SK-N-SH treated with all-trans-retinoic acid at 6 μM for 48 hours (cell line): Measurements from ENCODE around the gene ISX.

Experiments
- ATAC-seq: fragments of 200-7000 bp; cut with Tn5 transposase; 3 replicates; pipeline ENCODE4 v1.9.1; 2020; ENCODE audit warnings: mild to moderate bottlenecking, moderate library complexity
- CSDC2 ChIP-seq: fragments of 250-450 bp; sonication (Bioruptor Pico); IDR thresholded peaks from 2 replicates; pipeline ENCODE4 v1.5.0; 2020; ENCODE audit warnings: mild to moderate bottlenecking, moderate library complexity
- ESRRG ChIP-seq: fragments of 250-450 bp; sonication (Bioruptor Pico); IDR thresholded peaks from 2 replicates; pipeline ENCODE4 v1.6.1; 2021; ENCODE audit warnings: mild to moderate bottlenecking
- GLIS3 ChIP-seq: fragments of 250-450 bp; sonication (Bioruptor Pico); IDR thresholded peaks from 2 replicates; pipeline ENCODE4 v1.5.0; 2020; ENCODE audit warnings: mild to moderate bottlenecking, moderate library complexity
- ISL1 ChIP-seq: fragments of 250-450 bp; sonication (Bioruptor Pico); IDR thresholded peaks from 2 replicates; pipeline ENCODE4 v2.1.2; 2022; ENCODE audit warnings: mild to moderate bottlenecking, moderate library complexity
- POU6F1 ChIP-seq: fragments of 250-450 bp; sonication (Bioruptor Pico); IDR thresholded peaks from 2 replicates; pipeline ENCODE4 v1.8.0; 2021; ENCODE audit warnings: low read depth, mild to moderate bottlenecking, moderate library complexity, borderline replicate concordance
- PPARA ChIP-seq: fragments of 250-450 bp; sonication (Bioruptor Pico); IDR thresholded peaks from 2 replicates; pipeline ENCODE4 v1.5.0; 2020; ENCODE audit warnings: mild to moderate bottlenecking, borderline replicate concordance
- SNAI2 ChIP-seq: fragments of 250-450 bp; sonication (Bioruptor Pico); IDR thresholded peaks from 2 replicates; pipeline ENCODE4 v1.5.0; 2020; ENCODE audit warnings: mild to moderate bottlenecking, moderate library complexity
- TOX ChIP-seq: fragments of 250-450 bp; sonication (Bioruptor Pico); IDR thresholded peaks from 2 replicates; pipeline ENCODE4 v1.8.0; 2021; ENCODE audit warnings: mild to moderate bottlenecking, moderate library complexity, borderline replicate concordance
- ZC3H10 ChIP-seq: fragments of 250-450 bp; sonication (Bioruptor Pico); IDR thresholded peaks from 2 replicates; pipeline ENCODE4 v1.5.1; 2021; ENCODE audit warnings: mild to moderate bottlenecking, moderate library complexity
- ZFP3 ChIP-seq: fragments of 250-450 bp; sonication (Bioruptor Pico); IDR thresholded peaks from 2 replicates; pipeline ENCODE4 v1.5.0; 2020; ENCODE audit warnings: mild to moderate bottlenecking, moderate library complexity
- ZFP30 ChIP-seq: fragments of 450-650 bp; formaldehyde crosslinking; IDR thresholded peaks from 2 replicates; pipeline ENCODE4 v1.5.0; 2022; ENCODE audit warnings: mild to moderate bottlenecking, moderate library complexity
- ZNF70 ChIP-seq: fragments of 450-650 bp; formaldehyde crosslinking; IDR thresholded peaks from 2 replicates; pipeline ENCODE4 v1.5.0; 2020; ENCODE audit warnings: mild to moderate bottlenecking, moderate library complexity
- ZNF8 ChIP-seq: fragments of 450-650 bp; formaldehyde crosslinking; IDR thresholded peaks from 2 replicates; pipeline ENCODE4 v1.5.0; 2020; ENCODE audit warnings: mild to moderate bottlenecking, moderate library complexity
- TF ChIP-seq, protein P1 (sequence below): fragments of 250-450 bp; sonication (Bioruptor Pico); IDR thresholded peaks from 2 replicates; pipeline ENCODE4 v1.5.1; 2021; ENCODE audit warnings: mild to moderate bottlenecking, moderate library complexity
- TF ChIP-seq, protein P2 (sequence below): fragments of 250-450 bp; sonication (Bioruptor Pico); IDR thresholded peaks from 2 replicates; pipeline ENCODE4 v1.5.0; 2020; ENCODE audit warnings: mild to moderate bottlenecking, moderate library complexity

ISX gene

GRCh38 chr22:35133702-35134380 lies 67.9 kb downstream of the ISX start (continued):
- no peak for TF ChIP-seq SNAI2 (CRISPR knock-in tag)
- TF ChIP-seq CSDC2 (CRISPR knock-in tag): no peak
- no peak for TF ChIP-seq ESRRG (CRISPR knock-in tag)
- TF ChIP-seq TOX (CRISPR knock-in tag): no peak

- no peak for TF ChIP-seq ESRRG (CRISPR knock-in tag)
- TF ChIP-seq ZFP30: no peak
- TF ChIP-seq CSDC2 (CRISPR knock-in tag): no peak
- TF ChIP-seq, protein P1, sequence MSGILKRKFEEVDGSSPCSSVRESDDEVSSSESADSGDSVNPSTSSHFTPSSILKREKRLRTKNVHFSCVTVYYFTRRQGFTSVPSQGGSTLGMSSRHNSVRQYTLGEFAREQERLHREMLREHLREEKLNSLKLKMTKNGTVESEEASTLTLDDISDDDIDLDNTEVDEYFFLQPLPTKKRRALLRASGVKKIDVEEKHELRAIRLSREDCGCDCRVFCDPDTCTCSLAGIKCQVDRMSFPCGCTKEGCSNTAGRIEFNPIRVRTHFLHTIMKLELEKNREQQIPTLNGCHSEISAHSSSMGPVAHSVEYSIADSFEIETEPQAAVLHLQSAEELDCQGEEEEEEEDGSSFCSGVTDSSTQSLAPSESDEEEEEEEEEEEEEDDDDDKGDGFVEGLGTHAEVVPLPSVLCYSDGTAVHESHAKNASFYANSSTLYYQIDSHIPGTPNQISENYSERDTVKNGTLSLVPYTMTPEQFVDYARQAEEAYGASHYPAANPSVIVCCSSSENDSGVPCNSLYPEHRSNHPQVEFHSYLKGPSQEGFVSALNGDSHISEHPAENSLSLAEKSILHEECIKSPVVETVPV (CRISPR knock-in tag): no peak
- TF ChIP-seq POU6F1 (CRISPR knock-in tag): no peak
- no peak for TF ChIP-seq ZC3H10 (CRISPR knock-in tag)
- no peak for TF ChIP-seq ISL1 (CRISPR knock-in tag)
- TF ChIP-seq GLIS3 (CRISPR knock-in tag): no peak
- TF ChIP-seq ZNF8 (CRISPR knock-in tag): no peak
- TF ChIP-seq, protein P2, sequence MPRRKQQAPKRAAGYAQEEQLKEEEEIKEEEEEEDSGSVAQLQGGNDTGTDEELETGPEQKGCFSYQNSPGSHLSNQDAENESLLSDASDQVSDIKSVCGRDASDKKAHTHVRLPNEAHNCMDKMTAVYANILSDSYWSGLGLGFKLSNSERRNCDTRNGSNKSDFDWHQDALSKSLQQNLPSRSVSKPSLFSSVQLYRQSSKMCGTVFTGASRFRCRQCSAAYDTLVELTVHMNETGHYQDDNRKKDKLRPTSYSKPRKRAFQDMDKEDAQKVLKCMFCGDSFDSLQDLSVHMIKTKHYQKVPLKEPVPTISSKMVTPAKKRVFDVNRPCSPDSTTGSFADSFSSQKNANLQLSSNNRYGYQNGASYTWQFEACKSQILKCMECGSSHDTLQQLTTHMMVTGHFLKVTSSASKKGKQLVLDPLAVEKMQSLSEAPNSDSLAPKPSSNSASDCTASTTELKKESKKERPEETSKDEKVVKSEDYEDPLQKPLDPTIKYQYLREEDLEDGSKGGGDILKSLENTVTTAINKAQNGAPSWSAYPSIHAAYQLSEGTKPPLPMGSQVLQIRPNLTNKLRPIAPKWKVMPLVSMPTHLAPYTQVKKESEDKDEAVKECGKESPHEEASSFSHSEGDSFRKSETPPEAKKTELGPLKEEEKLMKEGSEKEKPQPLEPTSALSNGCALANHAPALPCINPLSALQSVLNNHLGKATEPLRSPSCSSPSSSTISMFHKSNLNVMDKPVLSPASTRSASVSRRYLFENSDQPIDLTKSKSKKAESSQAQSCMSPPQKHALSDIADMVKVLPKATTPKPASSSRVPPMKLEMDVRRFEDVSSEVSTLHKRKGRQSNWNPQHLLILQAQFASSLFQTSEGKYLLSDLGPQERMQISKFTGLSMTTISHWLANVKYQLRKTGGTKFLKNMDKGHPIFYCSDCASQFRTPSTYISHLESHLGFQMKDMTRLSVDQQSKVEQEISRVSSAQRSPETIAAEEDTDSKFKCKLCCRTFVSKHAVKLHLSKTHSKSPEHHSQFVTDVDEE: no peak
- no peak for TF ChIP-seq PPARA (CRISPR knock-in tag)
- no peak for TF ChIP-seq ZFP3 (CRISPR knock-in tag)
- ATAC-seq: no peak
Measured at GRCh38 chr22:35134637-35135036, 68.7 kb downstream of the ISX start.

- no peak for ATAC-seq
- no peak for TF ChIP-seq SNAI2 (CRISPR knock-in tag)
- TF ChIP-seq ZNF70: no peak
- TF ChIP-seq ZC3H10 (CRISPR knock-in tag): no peak
- TF ChIP-seq ZNF8 (CRISPR knock-in tag): no peak
- TF ChIP-seq, all 23 proteins: peak for 0
Measured at GRCh38 chr22:35135165-35135564, 69.2 kb downstream of the ISX start.
